Tibial nerve (tissue), 4 donors: Measurements from ENCODE around the gene ZSWIM7.

Experiments used
- CTCF ChIP-seq, 5 experiments: fragments of 200-600 bp in 3 of 5; fragments of 450-650 bp in 2 of 5; sonication (generic) in 3 of 5; IDR thresholded peaks; one replicate each; pipeline ENCODE4 v1.5.1; 2016 to 2019; ENCODE audit warnings: antibody characterized with exemption in 5 of 5, mild to moderate bottlenecking in 3 of 5, moderate library complexity in 2 of 5
- EP300 ChIP-seq, 2 donors: sonication (generic); formaldehyde crosslinking; IDR thresholded peaks; one replicate each; pipeline ENCODE4 v1.6.1; 2017; ENCODE audit warnings: antibody characterized with exemption in 2 of 2, mild to moderate bottlenecking in 1 of 2
- POLR2A ChIP-seq, 2 donors: fragments of 450-650 bp; IDR thresholded peaks; one replicate each; pipeline ENCODE4 v1.6.1; 2017; ENCODE audit warnings: antibody characterized with exemption in 2 of 2, mild to moderate bottlenecking in 2 of 2, moderate library complexity in 2 of 2

GRCh38 chr17:15971098-15971678 is 28.3 kb downstream of the ZSWIM7 start:
- TF ChIP-seq CTCF (IDR thresholded peaks at IDR 0.05) (no peak), POLR2A (IDR thresholded peaks at IDR 0.05) (no peak), EP300 (IDR thresholded peaks at IDR 0.05) (no peak)
